ENCODE data around the gene RPTOR. TPM values are rescaled to one million over a fixed set of nuclear protein-coding genes. Genes with fewer than 3 reads are reported as not detected.
"Not testable (repeated sequence)": the region's sequence is repeated elsewhere in the genome, so short reads cannot be mapped to it uniquely, and the experiment has no call there.

The RPTOR gene
- total RNA-seq, 1 experiment from 2014 or later, result 15.2 TPM

DNA sequence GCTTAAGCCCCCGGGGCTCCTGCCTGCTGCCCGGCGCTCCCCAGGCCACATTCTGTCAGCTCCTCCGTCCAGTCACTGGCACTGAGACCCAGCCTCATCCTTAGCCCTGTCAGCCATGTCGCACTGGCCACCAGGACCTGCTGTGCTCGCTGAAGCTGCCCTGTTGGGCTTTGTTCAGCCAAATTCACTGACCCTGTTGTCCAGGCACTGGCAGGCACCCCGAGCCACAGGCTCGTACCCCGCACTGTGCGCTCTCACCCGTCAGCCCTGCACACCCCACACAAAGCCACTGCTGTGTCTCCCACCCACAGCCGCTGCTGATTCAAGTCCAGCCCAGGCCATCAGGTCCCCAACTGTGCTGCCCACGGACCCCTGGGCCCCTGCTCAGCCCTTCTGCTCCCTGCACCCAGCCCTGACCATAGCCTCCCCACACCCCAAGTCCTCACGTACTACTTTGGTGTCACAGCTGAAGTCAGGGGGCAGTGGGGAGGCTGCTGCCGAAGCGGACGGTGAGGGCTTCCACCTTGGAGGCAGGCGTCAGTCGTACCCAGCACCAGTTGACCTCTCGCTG is 315.5 kb downstream of the RPTOR start:
- no peak for DNase-seq (ENCODE audit: low spot score)

DNA sequence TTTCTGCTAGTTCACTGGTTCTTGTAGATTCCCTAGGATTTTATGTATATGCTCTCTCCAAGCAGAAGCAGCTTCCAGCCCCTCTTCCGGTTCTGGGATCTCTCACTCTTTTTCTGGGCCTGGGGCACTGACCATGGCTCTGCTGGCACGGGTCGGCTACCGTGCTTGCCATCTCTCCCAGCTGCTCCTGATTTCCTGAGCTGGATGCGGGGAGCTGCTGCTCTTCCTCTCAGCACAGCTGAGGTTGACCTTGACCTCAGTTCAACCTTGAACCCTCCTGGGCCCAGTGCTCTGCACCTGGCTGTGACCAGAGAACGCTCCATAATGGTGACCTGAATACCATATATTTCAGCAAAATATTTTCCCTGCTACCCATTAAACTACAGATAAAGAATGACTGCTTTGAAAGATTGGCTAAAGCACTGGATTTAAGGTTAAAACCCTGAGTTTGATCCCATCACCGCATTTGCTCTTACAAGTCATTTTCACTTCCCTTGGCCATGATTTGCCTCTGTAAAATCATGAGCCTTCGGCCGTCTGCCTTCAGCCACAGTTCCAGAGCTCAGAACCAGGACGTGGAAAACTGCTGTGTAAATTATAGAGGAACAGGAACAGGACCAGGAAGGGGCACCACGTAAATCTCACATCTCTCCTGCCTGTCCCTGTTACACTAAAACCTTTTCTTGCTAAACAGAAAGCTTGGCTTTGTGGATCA is 316.2 kb downstream of the RPTOR start:
- no peak for DNase-seq (ENCODE audit: low spot score)

DNA sequence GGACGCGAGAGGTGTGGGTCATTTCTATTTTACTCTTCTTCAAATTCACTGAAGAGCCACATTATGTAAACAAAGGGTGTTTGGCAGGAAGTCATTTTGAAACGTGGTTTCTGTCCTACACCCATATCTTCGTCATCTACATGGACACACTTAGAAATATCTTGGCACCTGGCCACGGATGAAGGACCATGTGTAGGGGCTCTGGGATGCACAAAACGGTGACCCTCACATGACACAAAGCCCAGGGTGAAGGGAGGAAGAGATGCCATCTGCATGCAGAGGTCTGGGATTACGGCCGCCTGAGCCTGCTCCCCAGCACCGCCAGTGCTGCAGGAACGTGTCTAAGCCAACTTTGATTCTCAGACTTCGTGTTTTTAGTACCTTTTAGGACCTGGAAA is 316.8 kb downstream of the RPTOR start:
- peak; percentile 31 for DNase-seq (ENCODE audit: low spot score)

DNA sequence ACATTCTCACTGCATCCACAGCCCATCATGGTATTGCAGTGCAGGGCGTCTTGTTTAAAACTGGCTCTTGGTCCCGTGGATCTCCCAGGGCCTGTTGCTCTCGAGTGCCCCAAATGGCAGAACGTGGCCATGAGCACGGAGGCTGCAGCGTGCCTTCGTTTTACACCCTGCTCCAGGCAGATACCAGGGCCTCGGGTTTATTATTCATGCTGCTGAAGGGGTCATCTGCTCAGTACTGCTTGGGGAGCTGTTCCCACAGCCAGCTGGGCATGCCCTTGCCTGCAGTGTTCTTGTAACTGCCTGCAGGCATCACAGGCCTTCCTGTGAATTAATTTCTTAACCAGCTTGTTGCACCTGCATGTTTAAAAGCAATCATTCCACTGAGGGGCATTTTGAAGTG is 317.3 kb downstream of the RPTOR start:
- DNase-seq (ENCODE audit: low spot score), result no peak

DNA sequence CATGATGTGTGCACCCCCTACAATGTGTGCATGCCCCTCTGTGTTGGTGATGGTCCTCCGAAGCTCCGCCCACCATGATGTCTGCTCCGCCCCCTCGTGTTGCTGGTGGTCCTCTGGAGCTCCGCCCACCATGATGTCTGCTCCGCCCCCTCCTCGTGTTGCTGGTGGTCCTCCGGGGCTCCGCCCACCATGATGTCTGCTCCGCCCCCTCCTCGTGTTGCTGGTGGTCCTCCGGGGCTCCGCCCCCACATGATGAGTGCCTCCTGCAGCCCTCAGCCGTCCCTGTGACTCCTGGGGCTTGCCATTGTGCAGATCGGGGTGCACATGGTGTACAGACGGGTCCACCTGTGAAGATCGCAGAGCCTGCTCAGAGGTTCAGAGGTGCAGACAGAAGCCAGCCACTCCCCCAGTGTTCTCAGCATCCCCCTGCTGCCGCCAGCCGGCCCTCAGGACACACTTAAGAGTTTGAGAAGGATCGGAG is 317.9 kb downstream of the RPTOR start:
- no peak for DNase-seq (ENCODE audit: low spot score)

DNA sequence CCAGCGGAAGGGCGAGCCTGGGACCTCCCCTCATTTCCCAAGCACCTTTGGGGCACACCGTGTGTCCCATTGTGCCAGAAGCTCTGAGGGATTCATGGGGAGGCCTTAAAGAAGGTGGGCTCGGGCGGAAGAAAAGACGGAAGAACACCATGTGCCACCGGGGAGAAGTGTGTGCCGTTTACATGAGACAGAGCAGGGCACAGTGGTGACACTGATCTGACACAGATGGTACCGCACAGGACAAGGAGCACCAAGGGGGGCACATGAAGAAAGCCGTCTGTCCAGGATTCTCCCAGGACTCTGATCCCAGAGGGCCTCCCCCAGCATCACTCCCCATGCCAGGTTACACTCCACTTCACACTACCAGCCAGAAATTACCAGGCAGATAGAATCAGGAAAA is 318.3 kb downstream of the RPTOR start:
- no peak for DNase-seq (ENCODE audit: low spot score)

DNA sequence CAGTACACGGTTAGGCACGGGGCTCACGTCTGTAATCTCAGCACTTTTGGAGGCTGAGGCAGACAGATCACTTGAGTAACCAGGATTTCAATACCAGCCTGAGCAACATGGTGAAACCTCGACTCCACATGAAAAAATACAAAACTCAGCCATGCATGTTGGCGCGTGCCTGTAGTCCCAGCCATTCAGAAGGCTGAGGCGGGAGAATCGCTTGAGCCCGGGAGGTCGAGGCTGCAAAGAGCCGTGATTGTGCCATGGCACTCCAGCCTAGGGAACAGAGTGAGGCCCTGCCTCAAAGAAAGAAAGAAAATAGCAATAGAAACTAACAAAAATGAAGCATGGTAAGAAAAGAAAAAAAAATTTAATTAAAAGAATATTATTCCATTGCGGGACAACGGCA is 319.0 kb downstream of the RPTOR start:
- no peak for DNase-seq (ENCODE audit: low spot score)

DNA sequence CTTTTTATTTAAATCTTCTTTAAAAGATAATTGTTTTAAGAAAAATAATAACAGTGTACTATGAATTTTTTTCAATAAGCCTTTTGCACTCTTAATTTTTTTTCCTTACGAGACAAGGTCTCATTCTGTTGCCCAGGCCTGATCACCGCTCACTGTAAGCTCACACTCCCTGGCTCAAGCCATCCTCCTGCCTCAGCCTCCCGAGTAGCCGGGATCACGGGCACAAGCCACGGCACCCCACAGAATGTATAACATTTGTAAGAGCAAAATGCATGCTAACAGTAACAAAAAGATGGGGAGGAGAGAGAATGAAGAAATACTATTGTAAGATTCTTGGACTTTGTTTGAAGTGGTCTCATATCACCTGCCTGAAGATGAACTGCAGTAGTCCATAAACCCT is 320.1 kb downstream of the RPTOR start:
- DNase-seq (ENCODE audit: low spot score), result no peak

DNA sequence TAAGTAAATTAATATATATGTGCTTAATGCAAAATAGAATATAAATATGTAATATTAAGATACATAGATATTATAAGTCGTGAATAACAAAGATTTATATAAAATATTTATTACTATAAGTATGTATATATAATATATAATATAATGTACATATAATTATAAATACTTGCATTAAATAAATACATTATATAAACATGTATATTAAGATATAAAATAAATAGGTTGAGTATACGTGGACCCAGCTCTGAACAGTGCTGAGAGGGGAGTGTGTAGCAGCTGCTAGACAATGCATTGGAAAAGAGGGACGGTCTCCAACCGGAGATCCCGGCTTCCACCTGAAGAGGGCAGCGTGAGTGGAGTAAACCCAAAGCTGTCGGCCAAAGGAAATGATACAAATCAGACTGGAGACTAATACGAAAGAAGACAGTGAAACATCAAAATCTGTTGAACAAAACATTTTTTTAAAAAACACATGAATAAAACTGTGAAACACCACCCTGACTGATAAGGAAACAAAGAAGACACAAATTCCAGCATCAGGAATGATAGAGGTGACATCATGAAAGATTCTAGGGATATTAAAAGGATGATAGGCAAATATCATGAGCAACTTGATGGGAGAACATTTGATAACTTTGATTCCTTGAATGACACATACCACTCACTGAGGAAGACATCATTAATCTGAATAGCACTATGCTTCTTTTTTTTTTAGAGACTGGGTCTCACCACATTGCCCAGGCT is 321.6 kb downstream of the RPTOR start:
- peak; percentile 63 for DNase-seq (ENCODE audit: low spot score)

DNA sequence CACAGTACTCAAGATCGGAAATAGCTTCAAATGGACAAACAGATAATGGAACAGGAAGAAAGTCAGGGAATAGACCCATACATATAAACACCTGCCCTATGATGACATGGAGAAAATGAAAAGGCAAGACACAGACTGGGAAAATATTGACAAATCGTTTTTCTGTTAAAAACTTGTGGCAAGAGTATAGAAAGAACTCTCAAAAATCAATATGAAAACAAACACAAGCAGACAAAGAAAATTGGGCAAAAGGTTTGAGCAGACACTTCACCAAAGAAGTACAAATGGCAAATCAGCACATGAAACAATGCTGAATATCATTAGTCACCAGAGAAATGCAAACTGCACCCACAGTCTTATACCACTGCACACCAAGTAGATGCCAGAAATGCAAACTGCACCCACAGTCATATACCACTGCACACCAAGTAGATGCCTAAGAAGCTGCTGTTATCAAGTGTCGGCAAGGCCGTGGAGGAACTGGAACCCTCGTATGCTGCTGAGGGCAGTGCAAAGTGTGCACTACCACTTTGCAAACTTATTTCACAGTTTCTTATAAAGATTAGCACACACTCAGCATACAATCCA is 323.5 kb downstream of the RPTOR start:
- no peak for DNase-seq (ENCODE audit: low spot score)

DNA sequence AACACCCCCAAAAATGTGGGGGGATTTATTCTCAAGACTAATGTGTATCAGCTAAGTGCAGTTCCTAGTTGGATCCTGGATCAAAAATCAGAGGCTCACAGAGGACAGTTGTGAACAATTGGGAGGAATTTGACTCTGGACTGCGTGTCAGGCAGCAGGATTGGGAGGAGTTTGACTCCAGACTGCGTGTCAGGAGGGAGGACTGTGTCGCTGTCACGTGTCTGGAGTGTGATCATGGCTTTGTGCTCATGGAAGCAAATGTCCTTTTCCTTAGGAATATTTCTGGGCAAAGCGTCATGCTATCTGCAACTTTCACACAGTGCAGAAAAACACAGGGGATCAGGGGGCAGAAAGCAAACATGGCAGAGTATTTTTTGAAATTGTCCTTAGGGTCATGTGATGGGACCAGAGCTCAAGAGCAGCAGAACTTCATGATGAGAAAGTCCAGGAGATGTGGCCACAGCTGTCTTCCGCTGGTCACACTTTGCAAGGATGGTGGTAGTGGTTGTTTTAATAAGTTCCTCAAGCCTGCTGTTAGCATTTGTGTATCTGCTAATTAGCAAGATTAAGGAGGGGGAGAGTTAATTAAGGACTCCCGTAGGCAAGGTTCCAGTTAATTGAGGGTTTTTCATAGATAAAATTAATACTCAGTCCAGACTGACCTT is 325.0 kb downstream of the RPTOR start:
- DNase-seq (ENCODE audit: low spot score), result no peak

DNA sequence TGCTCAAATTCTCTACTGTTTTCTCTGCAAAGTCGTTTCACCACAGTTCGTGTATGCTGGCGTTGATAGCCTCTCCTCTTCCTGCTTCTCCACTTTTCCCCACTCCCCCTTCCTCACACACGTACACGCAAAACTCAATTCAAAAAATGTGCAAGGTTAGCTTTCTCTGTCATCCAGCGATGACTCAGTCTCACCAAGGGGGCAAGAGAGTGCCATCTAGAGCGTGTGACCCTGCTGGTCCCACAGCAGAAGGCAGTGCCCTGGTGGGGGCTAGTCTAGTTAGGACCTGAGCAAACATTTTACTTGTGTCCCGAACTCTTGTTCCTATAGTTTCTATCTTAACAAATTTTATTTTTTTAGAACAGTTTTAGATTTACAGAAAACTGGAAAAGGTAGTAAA is 325.8 kb downstream of the RPTOR start:
- DNase-seq (ENCODE audit: low spot score), result no peak

DNA sequence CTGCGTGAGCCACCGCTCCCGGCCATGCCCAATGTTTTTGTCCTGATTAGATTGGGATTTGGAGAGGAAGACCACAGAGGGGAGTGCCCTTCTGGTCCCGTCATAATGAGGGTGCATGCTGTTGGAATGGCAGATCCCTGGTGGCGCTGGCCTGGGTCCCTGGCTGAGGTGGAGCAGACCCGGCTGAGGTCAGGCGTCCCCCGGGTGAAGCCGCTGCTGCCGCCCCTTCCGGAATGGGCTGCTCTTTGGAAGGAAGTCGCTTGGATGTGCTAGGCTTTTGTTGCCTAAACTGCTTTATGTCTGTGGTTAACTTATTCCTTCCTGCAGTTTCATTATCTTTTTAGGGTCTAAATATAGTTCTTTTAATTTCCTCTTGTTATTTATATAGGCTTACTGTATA is 326.7 kb downstream of the RPTOR start:
- no peak for DNase-seq (ENCODE audit: low spot score)

DNA sequence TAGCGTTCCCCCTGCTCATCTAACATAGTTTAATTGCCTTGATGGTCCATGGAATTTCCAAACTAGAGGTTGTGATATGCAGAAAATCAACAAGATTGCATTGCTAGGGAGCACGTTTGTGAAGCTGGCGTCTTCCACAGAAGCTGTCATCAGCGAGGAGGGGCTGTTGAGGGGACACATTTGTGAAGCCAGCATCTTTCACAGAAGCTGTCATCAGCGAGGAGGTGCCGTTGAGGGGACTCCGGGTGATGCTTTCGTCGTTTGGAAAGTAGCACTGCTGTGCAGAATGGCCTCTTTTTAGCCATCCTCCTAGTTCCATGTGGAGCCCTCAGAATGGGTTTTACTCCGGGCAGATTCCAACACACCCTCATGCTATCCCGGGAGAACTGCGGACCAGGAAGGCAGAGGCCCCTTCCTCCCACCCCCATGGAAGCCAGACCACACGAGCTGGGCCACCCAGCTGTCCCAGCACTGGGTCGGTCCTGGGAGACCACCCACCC is 327.4 kb downstream of the RPTOR start:
- DNase-seq (ENCODE audit: low spot score), result no peak

DNA sequence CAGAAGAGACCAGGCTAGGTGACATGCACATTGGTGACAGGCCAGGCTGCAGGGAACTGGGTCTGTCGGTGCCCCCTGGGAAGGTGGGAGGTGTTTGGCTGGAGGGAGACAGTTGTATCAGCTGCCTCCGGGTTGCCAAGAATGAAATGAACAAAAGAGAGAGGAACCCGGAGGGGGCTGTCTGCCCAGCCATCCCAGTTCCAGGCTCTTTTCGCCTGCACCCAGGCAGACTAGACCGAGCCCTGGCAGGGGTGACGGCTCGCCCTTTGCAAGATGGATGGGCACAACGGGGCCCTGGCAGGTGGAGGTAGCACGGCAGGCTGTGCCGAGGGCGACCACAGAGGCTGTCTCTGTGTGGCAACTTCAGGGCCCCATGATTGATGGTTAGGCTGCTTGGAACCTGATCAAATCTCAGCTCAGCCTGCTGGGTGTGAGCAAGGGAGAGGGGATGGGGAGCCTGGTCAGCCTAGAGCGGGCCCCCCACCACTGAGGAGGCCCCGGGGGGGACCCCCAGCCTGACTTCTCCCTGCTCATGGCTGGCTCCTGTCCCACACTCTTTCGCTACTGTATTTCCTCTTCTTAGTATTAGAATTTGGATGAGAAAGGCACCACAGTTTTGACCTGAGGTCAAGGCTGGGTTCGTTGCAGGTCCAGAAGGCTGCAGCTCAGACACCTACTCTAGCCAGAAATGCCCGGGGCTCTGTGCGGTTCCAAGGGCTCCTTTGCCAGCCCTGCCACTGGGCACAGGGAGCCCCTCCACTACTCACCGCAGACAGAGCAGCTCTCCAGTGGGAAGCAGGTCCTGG is 328.1 kb downstream of the RPTOR start:
- DNase-seq (ENCODE audit: low spot score), result no peak

DNA sequence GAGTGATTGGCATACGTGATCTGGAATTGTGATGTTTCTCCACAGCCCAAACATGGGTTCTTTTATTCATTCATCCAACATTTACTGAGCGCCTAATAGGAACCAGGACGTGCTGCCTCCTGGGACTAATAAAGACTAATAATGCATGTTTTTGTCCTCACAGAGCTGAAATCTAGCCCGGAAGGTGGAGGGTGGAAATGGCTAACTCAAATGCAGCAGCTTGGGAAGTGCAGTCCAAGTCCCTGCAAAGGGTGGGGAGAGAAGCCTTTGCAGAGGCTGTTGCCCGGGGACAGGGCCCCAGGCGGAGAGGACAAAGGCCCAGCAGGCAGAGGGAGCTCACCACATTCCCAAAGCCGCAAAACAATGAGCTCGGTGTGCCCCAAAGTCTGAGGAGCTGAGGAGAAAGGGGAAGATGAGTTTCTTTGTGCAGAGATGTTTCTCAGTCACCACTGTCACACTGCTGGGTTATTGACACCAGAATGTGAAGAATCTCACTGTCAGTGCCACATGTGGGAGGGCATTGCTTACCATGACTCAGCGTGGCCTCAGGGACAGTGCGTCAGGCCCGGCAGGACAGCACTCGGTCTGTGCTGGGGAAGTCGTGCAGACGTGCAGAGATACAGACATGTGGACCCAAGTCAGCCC is 328.8 kb downstream of the RPTOR start:
- peak; percentile 71 for DNase-seq (ENCODE audit: low spot score)

DNA sequence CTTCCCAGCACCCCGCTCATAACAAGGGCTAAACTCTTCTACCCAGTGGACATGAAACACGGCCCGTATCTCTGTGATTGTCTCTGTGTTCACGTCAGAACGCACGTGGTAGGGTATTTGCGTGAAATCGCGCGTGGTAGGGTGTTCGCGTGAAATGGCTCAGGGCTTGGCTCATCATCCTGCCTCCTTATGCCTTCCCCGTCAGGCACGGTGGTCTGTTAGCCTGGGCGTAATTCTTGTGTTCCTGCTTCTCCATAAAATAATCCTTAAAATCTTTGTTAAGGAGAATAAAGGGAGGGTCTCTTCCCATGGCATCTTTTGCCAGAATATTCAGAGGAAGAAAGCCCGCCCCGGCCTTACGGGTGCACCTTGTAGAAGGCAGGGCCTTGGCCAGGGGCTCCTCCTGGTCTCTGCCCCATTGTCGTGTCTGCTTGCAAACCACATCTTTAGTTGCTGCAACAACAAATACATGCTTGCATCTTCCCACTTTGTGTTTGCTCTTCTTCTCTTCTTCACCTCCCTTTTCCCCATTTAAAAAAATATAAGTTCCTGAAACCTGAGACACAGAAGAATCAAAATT is 330.3 kb downstream of the RPTOR start:
- no peak for DNase-seq (ENCODE audit: low spot score)

DNA sequence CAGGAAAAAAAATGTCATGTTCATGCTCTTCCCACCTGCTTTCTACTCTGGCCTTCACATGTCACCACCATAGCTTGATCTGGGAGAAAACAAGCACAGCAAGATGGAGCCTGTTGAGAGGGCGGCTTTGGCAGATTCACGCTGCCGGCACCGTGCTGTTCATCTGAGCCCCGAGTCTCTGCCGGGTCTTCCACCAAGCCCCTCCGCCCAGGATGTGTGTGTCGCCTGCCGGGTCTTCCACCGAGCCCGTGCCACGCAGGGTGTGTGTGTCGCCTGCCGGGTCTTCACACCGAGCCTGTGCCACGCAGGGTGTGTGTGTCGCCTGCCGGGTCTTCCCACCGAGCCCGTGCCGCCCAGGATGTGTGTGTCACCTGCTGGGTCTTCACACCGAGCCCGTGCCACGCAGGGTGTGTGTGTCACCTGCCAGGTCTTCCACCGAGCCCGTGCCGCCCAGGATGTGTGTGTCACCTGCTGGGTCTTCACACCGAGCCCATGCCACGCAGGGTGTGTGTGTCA is 330.9 kb downstream of the RPTOR start:
- DNase-seq (ENCODE audit: low spot score), result not testable (repeated sequence)

DNA sequence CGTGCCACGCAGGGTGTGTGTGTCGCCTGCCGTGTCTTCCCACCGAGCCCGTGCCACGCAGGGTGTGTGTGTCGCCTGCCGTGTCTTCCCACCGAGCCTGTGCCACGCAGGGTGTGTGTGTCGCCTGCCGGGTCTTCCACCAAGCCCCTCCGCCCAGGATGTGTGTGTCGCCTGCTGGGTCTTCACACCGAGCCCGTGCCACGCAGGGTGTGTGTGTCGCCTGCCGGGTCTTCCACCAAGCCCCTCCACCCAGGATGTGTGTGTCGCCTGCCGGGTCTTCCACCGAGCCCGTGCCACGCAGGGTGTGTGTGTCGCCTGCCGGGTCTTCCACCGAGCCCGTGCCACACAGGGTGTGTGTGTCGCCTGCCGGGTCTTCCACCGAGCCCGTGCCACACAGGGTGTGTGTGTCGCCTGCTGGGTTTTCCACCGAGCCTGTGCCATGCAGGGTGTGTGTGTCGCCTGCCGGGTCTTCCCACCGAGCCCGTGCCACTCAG is 331.9 kb downstream of the RPTOR start:
- DNase-seq (ENCODE audit: low spot score), result not testable (repeated sequence)
